Measurements from ENCODE around the gene CLEC4M.

CLEC4M gene

GRCh38 chr19:7725791-7726190 is 37.3 kb upstream of the CLEC4M start (continued):
- TF ChIP-seq, protein P1, sequence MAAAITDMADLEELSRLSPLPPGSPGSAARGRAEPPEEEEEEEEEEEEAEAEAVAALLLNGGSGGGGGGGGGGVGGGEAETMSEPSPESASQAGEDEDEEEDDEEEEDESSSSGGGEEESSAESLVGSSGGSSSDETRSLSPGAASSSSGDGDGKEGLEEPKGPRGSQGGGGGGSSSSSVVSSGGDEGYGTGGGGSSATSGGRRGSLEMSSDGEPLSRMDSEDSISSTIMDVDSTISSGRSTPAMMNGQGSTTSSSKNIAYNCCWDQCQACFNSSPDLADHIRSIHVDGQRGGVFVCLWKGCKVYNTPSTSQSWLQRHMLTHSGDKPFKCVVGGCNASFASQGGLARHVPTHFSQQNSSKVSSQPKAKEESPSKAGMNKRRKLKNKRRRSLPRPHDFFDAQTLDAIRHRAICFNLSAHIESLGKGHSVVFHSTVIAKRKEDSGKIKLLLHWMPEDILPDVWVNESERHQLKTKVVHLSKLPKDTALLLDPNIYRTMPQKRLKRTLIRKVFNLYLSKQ (tag by site-specific recombination; IDR thresholded peaks at IDR 0.05; ENCODE audit: borderline replicate concordance): no peak
- TF ChIP-seq ZNF510 (tag by site-specific recombination; IDR thresholded peaks at IDR 0.05; ENCODE audit: insufficient replicate concordance): no peak
- TF ChIP-seq ZNF146 (tag by site-specific recombination; IDR thresholded peaks at IDR 0.05): no peak

DNA sequence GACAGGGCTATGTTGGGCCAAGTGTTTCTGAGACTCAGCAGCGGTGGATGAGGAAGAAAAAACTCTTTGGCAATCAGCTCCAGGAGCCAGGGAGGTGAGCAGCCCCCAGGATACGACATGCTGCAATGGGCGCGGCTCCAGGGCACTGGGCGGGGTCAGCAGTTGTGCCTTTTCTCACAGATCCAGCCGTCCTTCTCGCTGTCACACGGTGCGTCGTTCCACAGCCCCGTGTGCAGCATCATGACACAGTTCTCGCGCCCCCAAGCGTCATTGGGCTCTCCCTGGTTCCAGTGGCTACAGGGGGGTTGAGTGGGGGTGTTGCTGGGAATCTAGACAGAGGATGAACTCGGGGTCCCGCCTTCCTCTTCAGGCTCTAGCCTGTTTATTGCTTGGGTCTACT is 33.8 kb upstream of the CLEC4M start:
- H3K4me3 ChIP-seq (ENCODE audit: low read depth, low read length): no peak overlapping the region
- CTCF ChIA-PET: interaction anchor here (1.2 kb wide), 1 partner anchor 257 kb away, joined by 3 read pairs; no protein-coding TSS in a partner anchor
- TF ChIP-seq KLF1 (tag by site-specific recombination; IDR thresholded peaks at IDR 0.05): peak; percentile 25; the same call in 1 of the 2 replicates
- no peak for TF ChIP-seq PRDM2 (tag by site-specific recombination; IDR thresholded peaks at IDR 0.05; ENCODE audit: borderline replicate concordance)
- H3K27ac ChIP-seq (ENCODE audit: extremely low read depth, low read depth, low read length): no peak overlapping the region
- no peaks in the 10 kb centered on the region for H3K4me1 ChIP-seq (ENCODE audit: control insufficient read depth, insufficient read depth, low read length)
- no peaks in the 10 kb centered on the region for H3K36me3 ChIP-seq (ENCODE audit: control insufficient read depth in 2 of 2, insufficient read depth in 1 of 2, low read length in 2 of 2)
- POLR2A ChIA-PET: no interaction called here
- no peaks in the 10 kb centered on the region for H3K9me3 ChIP-seq (ENCODE audit: control insufficient read depth, insufficient read depth, low read depth, low read length)

- POLR2A ChIA-PET: no interaction called here
- H3K36me3 ChIP-seq (ENCODE audit: control insufficient read depth in 2 of 2, insufficient read depth in 1 of 2, low read length in 2 of 2): no peaks in the 10 kb centered on the region
- 0 out of 2 replicates have a peak, but pooled peaks have one; percentile 20 for TF ChIP-seq KLF9 (tag by site-specific recombination; IDR thresholded peaks at IDR 0.05; ENCODE audit: low read depth)
- no peak for TF ChIP-seq ZNF114 (tag by site-specific recombination; IDR thresholded peaks at IDR 0.05)
- no peaks in the 10 kb centered on the region for H3K4me1 ChIP-seq (ENCODE audit: control insufficient read depth, insufficient read depth, low read length)
- no peak overlapping the region for H3K4me3 ChIP-seq (ENCODE audit: low read depth, low read length)
- CTCF ChIA-PET: no interaction called here
- H3K9me3 ChIP-seq (ENCODE audit: control insufficient read depth, insufficient read depth, low read depth, low read length): no peaks in the 10 kb centered on the region
- H3K27ac ChIP-seq (ENCODE audit: extremely low read depth, low read depth, low read length): no peak overlapping the region
Observed at GRCh38 chr19:7729831-7730285, 33.2 kb upstream of the CLEC4M start.

- H3K27ac ChIP-seq (ENCODE audit: extremely low read depth, low read depth, low read length): no peak overlapping the region
- no peaks in the 10 kb centered on the region for H3K9me3 ChIP-seq (ENCODE audit: control insufficient read depth, insufficient read depth, low read depth, low read length)
- no peak for TF ChIP-seq ZNF645 (tag by site-specific recombination; IDR thresholded peaks at IDR 0.05)
- no peaks in the 10 kb centered on the region for H3K4me1 ChIP-seq (ENCODE audit: control insufficient read depth, insufficient read depth, low read length)
- no peak overlapping the region for H3K4me3 ChIP-seq (ENCODE audit: low read depth, low read length)
- POLR2A ChIA-PET: no interaction called here
- H3K36me3 ChIP-seq (ENCODE audit: control insufficient read depth in 2 of 2, insufficient read depth in 1 of 2, low read length in 2 of 2): no peaks in the 10 kb centered on the region
- CTCF ChIA-PET: no interaction called here
Observed at GRCh38 chr19:7730286-7731217, 32.5 kb upstream of the CLEC4M start.

Measured in HEK293 (cell line).